Left lobe of liver (tissue), 2 donors: ENCODE results near the gene MARCKS. TPM values are rescaled to one million over a fixed set of nuclear protein-coding genes. Genes with fewer than 3 reads are reported as not detected.

ENCODE experiments used
- ATAC-seq: fragments of 200-7000 bp; cut with Tn5 transposase; one replicate; pipeline ENCODE4 v1.9.1; 2020; ENCODE audit warnings: mild to moderate bottlenecking, moderate library complexity
- DNase-seq: peaks from one replicate; pipeline ENCODE4 v3.0.0-alpha.2; 2020; ENCODE audit warnings: low spot score
- total RNA-seq: library from RNA; stranded (reverse); gene quantifications from one replicate; pipeline ENCODE4 v1.2.1, GENCODE V29; 2021
- donor health status: DM: no; HTN: no; CAD: no; lungs with moderate emphysema.
- donor health status: DM: no; HTN: yes; CAD: no.

MARCKS gene
- total RNA-seq, result 8.1 TPM

GRCh38 chr6:113856625-113857555, at the start of gene MARCKS:
Gene MARCKS, plus strand, starts transcription at chr6:113857345. Its CDS starts 401 bp downstream, at chr6:113857746.
- DNase-seq, result peak; percentile 70
- ATAC-seq, result peak; percentile 53

GRCh38 chr6:113809826-113810225, 47.3 kb upstream of the MARCKS start:
- no peak for ATAC-seq
- DNase-seq, result no peak

GRCh38 chr6:113813142-113813541, 44.0 kb upstream of the MARCKS start:
- no peak for ATAC-seq
- DNase-seq, result no peak

- DNase-seq (no peak), ATAC-seq (peak; percentile 36)
Measured at GRCh38 chr6:113818578-113818977, 38.6 kb upstream of the MARCKS start.

GRCh38 chr6:113819169-113819830, 37.8 kb upstream of the MARCKS start:
- no peak for DNase-seq
- ATAC-seq, result peak; percentile 43

GRCh38 chr6:113820761-113821160, 36.4 kb upstream of the MARCKS start:
- DNase-seq (no peak), ATAC-seq (no peak)

- DNase-seq (no peak), ATAC-seq (no peak)
Measured at GRCh38 chr6:113821445-113821844, 35.7 kb upstream of the MARCKS start.

- no peak for ATAC-seq
Measured at GRCh38 chr6:113823916-113824315, 33.2 kb upstream of the MARCKS start.

GRCh38 chr6:113824411-113824810, 32.7 kb upstream of the MARCKS start:
- no peak for ATAC-seq
- DNase-seq, result no peak

More at GRCh38 chr6:113823916-113824315, 33.2 kb upstream of the MARCKS start:
- no peak for DNase-seq

- no peak for DNase-seq
- no peak for ATAC-seq
Measured at GRCh38 chr6:113824866-113825265, 32.3 kb upstream of the MARCKS start.

- ATAC-seq (peak; percentile 27), DNase-seq (peak; percentile 49)
Measured at GRCh38 chr6:113825781-113826180, 31.4 kb upstream of the MARCKS start.

- DNase-seq, result no peak
- ATAC-seq, result no peak
Measured at GRCh38 chr6:113828984-113829695, 28.0 kb upstream of the MARCKS start.

- no peak for ATAC-seq
- DNase-seq, result no peak
Measured at GRCh38 chr6:113829696-113830045, 27.5 kb upstream of the MARCKS start.

GRCh38 chr6:113830140-113830539, 27.0 kb upstream of the MARCKS start:
- ATAC-seq, result no peak
- DNase-seq, result no peak

GRCh38 chr6:113833537-113833936, 23.6 kb upstream of the MARCKS start:
- no peak for DNase-seq
- no peak for ATAC-seq

GRCh38 chr6:113837170-113837569, 20.0 kb upstream of the MARCKS start:
- ATAC-seq, result no peak
- DNase-seq, result no peak

GRCh38 chr6:113842165-113842564, 15.0 kb upstream of the MARCKS start:
- no peak for ATAC-seq
- no peak for DNase-seq

GRCh38 chr6:113843500-113844073, 13.6 kb upstream of the MARCKS start:
- no peak for ATAC-seq
- DNase-seq, result no peak

- no peak for ATAC-seq
- no peak for DNase-seq
Measured at GRCh38 chr6:113846577-113846976, 10.6 kb upstream of the MARCKS start.

GRCh38 chr6:113847447-113847846, 9.7 kb upstream of the MARCKS start:
- ATAC-seq (no peak), DNase-seq (no peak)

- no peak for DNase-seq
- ATAC-seq, result no peak
Measured at GRCh38 chr6:113848280-113848679, 8.9 kb upstream of the MARCKS start.
